DOHH2 (cell line): ENCODE measurements around the gene RCOR3.
"Not testable (repeated sequence)": the region's sequence is repeated elsewhere in the genome, so short reads cannot be mapped to it uniquely, and the experiment has no call there.

Experiments
- H3F3A ChIP-seq: fragments of 200-600 bp; sonication (generic), shearing (Covaris generic); 2 replicates; pipeline ENCODE4 v1.6.0; 2016; ENCODE audit warnings: antibody characterized with exemption, mild to moderate bottlenecking; ENCODE audit not compliant: control insufficient read depth, insufficient read depth
- H3K27ac ChIP-seq: fragments of 200-600 bp; sonication (generic); 2 replicates; pipeline ENCODE4 v1.5.1; 2014; ENCODE audit warnings: low read depth, mild to moderate bottlenecking, low read length, moderate library complexity
- H3K27me3 ChIP-seq: fragments of 200-600 bp; sonication (generic); 2 replicates; pipeline ENCODE4 v1.6.1; 2014; ENCODE audit warnings: mild to moderate bottlenecking, low read length, mixed read lengths; ENCODE audit not compliant: control insufficient read depth
- H3K36me3 ChIP-seq: fragments of 200-600 bp; sonication (generic); 2 replicates; pipeline ENCODE4 v1.6.1; 2014; ENCODE audit warnings: mild to moderate bottlenecking, low read length, moderate library complexity, mixed read lengths; ENCODE audit not compliant: control insufficient read depth
- H3K4me1 ChIP-seq: fragments of 200-600 bp; sonication (generic); 2 replicates; pipeline ENCODE4 v1.6.1; 2014; ENCODE audit warnings: mild to moderate bottlenecking, low read length, mixed read lengths; ENCODE audit not compliant: control insufficient read depth
- H3K4me2 ChIP-seq: fragments of 200-600 bp; sonication (generic); 2 replicates; pipeline ENCODE4 v1.6.0; 2014; ENCODE audit warnings: mild to moderate bottlenecking, low read length, moderate library complexity
- H3K4me3 ChIP-seq: fragments of 200-600 bp; sonication (generic); 2 replicates; pipeline ENCODE4 v1.5.1; 2014; ENCODE audit warnings: mild to moderate bottlenecking, low read length, mixed read lengths
- H3K79me2 ChIP-seq: fragments of 200-600 bp; sonication (generic); 2 replicates; pipeline ENCODE4 v1.6.1; 2014; ENCODE audit warnings: mild to moderate bottlenecking, low read length, mixed read lengths; ENCODE audit not compliant: control insufficient read depth
- H3K9me2 ChIP-seq: fragments of 200-600 bp; sonication (generic); replicated peaks from 2 replicates; pipeline ENCODE4 v1.6.1; 2014; ENCODE audit warnings: mild to moderate bottlenecking, low read length, mixed read lengths; ENCODE audit not compliant: control insufficient read depth
- H3K9me3 ChIP-seq: fragments of 200-600 bp; sonication (generic); 2 replicates; pipeline ENCODE4 v1.6.1; 2014; ENCODE audit warnings: antibody characterized with exemption, low read length, mixed read lengths; ENCODE audit not compliant: control insufficient read depth, insufficient read depth
- H4K20me1 ChIP-seq: fragments of 200-600 bp; sonication (generic); 2 replicates; pipeline ENCODE4 v1.6.0; 2014; ENCODE audit warnings: low read depth, mild to moderate bottlenecking, antibody characterized with exemption, low read length, moderate library complexity; ENCODE audit not compliant: control insufficient read depth, insufficient read depth
- EZH2phosphoT487 ChIP-seq: fragments of 200-600 bp; sonication (generic); IDR thresholded peaks from 2 replicates; pipeline ENCODE4 v1.6.1; 2017; ENCODE audit warnings: borderline replicate concordance, mild to moderate bottlenecking, antibody characterized with exemption, low read length, moderate library complexity, mixed read lengths
- TF ChIP-seq, protein P1 (sequence below): fragments of 200-600 bp; sonication (generic); IDR thresholded peaks from one replicate; pipeline ENCODE4 v1.5.1; 2014; ENCODE audit warnings: antibody characterized with exemption, mild to moderate bottlenecking, low read depth, low read length; ENCODE audit not compliant: poor library complexity, severe bottlenecking

RCOR3 gene

GRCh38 chr1:211237579-211237978 is 21.6 kb upstream of the RCOR3 start:
- no peaks in the 10 kb centered on the region for H3K4me1 ChIP-seq
- no peak overlapping the region for H3K4me2 ChIP-seq
- no peak for TF ChIP-seq EZH2phosphoT487
- TF ChIP-seq, protein P1, sequence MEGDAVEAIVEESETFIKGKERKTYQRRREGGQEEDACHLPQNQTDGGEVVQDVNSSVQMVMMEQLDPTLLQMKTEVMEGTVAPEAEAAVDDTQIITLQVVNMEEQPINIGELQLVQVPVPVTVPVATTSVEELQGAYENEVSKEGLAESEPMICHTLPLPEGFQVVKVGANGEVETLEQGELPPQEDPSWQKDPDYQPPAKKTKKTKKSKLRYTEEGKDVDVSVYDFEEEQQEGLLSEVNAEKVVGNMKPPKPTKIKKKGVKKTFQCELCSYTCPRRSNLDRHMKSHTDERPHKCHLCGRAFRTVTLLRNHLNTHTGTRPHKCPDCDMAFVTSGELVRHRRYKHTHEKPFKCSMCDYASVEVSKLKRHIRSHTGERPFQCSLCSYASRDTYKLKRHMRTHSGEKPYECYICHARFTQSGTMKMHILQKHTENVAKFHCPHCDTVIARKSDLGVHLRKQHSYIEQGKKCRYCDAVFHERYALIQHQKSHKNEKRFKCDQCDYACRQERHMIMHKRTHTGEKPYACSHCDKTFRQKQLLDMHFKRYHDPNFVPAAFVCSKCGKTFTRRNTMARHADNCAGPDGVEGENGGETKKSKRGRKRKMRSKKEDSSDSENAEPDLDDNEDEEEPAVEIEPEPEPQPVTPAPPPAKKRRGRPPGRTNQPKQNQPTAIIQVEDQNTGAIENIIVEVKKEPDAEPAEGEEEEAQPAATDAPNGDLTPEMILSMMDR: no peak
- no peaks in the 10 kb centered on the region for H3K9me3 ChIP-seq
- no peaks in the 10 kb centered on the region for H3K9me2 ChIP-seq
- no peaks in the 10 kb centered on the region for H4K20me1 ChIP-seq
- no peak overlapping the region for H3K27ac ChIP-seq
- no peak overlapping the region for H3K4me3 ChIP-seq
- H3F3A ChIP-seq: no peaks in the 10 kb centered on the region
- no peaks in the 10 kb centered on the region for H3K79me2 ChIP-seq
- H3K27me3 ChIP-seq: peaks cover 6% of the 10 kb centered on the region; the same call in 1 of the 2 replicates
- H3K36me3 ChIP-seq: no peaks in the 10 kb centered on the region

DNA sequence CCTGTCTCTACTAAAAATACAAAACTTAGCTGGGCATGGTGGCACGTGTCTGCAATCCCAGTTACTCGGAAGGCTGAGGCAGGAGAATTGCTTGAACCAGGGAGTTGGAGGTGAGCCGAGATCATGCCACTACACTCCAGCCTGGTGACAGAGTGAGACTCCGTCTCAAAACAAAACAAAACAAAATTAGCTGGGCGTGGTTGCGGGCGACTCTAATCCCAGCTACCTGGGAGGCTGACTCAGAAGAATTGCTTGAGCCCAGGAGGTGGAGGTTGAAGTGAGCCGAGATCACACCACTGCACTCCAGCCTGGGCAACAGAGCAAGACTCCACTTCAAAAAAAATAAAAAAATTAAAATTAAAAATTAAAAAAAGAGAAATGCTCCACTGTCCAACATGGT is 18.6 kb upstream of the RCOR3 start:
- not testable (repeated sequence) for H4K20me1 ChIP-seq, H3F3A ChIP-seq, H3K79me2 ChIP-seq, H3K9me2 ChIP-seq, H3K27ac ChIP-seq, H3K4me3 ChIP-seq, H3K9me3 ChIP-seq, H3K36me3 ChIP-seq, H3K27me3 ChIP-seq, H3K4me2 ChIP-seq, H3K4me1 ChIP-seq

DNA sequence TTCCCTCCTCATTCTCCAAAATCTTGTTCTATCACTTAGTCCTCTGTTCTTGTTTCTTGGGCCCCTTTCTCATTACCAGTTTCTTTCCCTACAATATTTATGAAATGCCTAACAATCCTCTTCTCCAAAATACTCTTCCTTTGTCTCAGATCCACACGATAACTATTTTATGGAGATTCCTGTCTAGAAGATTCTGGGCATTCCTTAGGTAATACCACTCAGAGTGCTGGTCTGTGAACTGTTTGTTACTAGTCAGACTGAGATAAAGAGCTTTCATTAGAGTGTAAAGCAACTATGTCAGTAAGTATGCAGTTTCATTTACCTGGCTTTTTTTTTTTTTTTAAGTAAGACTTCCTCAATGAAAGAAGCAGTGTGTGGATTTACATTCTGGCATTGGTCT is 18.1 kb upstream of the RCOR3 start:
- Histone ChIP-seq H3K27me3 (peaks cover 6% of the 10 kb centered on the region; the same call in 1 of the 2 replicates), H3K4me1 (no peaks in the 10 kb centered on the region), H3K27ac (no peak overlapping the region), H3K79me2 (no peaks in the 10 kb centered on the region), H3K36me3 (no peaks in the 10 kb centered on the region), H3F3A (no peaks in the 10 kb centered on the region), H4K20me1 (no peaks in the 10 kb centered on the region), H3K9me3 (no peaks in the 10 kb centered on the region), H3K4me3 (no peak overlapping the region), H3K4me2 (no peak overlapping the region), H3K9me2 (no peaks in the 10 kb centered on the region)
- no peak for TF ChIP-seq EZH2phosphoT487
- TF ChIP-seq, protein P1: no peak

DNA sequence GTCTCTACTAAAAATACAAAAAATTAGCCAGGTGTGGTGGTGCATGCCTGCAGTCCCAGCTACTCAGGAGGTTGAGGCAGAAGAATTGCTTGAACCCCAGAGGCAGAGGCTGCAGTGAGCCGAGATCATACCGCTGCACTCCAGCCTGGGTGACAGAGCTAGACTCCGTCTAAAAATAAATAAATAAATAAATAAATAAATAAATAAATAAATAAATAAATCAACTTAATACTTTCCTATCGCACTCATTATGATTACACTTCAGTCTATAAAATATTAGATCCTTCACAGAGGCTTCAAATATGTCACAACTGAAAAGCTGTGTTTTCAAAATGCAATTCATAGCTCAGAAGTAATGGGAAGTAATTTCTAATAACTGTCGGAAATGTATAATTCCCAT is 15.5 kb upstream of the RCOR3 start:
- not testable (repeated sequence) for H3K9me2 ChIP-seq, H3K9me3 ChIP-seq, H3K27me3 ChIP-seq, H3K4me2 ChIP-seq, H3K79me2 ChIP-seq, H3K36me3 ChIP-seq, H3K4me3 ChIP-seq, H3K27ac ChIP-seq, H3K4me1 ChIP-seq, H3F3A ChIP-seq, H4K20me1 ChIP-seq

DNA sequence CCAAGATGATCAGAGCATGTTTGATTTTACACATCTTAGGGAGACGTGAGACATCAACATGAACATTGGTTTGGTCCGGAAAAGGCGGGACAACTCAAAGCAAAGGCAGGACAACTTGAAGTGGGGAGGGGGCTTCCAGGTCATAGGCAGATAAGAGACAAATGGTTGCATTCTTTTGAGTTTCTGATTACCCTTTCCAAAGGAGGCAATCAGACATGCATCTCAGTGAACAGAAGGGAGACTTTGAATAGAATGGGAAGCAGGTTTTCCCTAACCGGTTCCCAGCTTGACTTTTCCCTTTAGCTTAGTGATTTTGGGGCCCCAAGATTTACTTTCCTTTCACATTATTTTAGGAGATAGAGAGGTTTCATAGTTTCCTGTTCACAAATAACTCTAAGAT is 12.6 kb upstream of the RCOR3 start:
- not testable (repeated sequence) for H3K4me3 ChIP-seq, H3F3A ChIP-seq, H3K27me3 ChIP-seq, H4K20me1 ChIP-seq, H3K36me3 ChIP-seq, H3K79me2 ChIP-seq, H3K4me1 ChIP-seq, H3K9me3 ChIP-seq, H3K9me2 ChIP-seq, H3K27ac ChIP-seq, H3K4me2 ChIP-seq
